ENCODE data around the gene ARHGAP22. TPM values are rescaled to one million over a fixed set of nuclear protein-coding genes. Genes with fewer than 3 reads are reported as not detected.

ARHGAP22 gene
- polyA plus RNA-seq, 5 donors: 1.3 to 3.1 (median 2.5) TPM

GRCh38 chr10:48608279-48608681, 3.4 kb upstream of the ARHGAP22 start:
- no peak for DNase-seq

- no peak for DNase-seq
These were observed 2.7 kb upstream of the ARHGAP22 start for GRCh38 chr10:48607356-48608278.

- no peak for DNase-seq
These were observed 1.9 kb upstream of the ARHGAP22 start for GRCh38 chr10:48606530-48607355.

GRCh38 chr10:48605786-48606529, 1.1 kb upstream of the ARHGAP22 start:
- DNase-seq: no peak

- no peak for DNase-seq
These were observed 558 bp downstream of the ARHGAP22 start for GRCh38 chr10:48604039-48604990.

- no peak for DNase-seq
These were observed 1.3 kb downstream of the ARHGAP22 start for GRCh38 chr10:48603421-48604038.

- DNase-seq: no peak
These were observed 2.3 kb downstream of the ARHGAP22 start for GRCh38 chr10:48602401-48603135.

- DNase-seq: no peak
These were observed 3.1 kb downstream of the ARHGAP22 start for GRCh38 chr10:48601789-48602188.

- DNase-seq: no peak
These were observed 4.0 kb downstream of the ARHGAP22 start for GRCh38 chr10:48600645-48601505.

- DNase-seq: no peak
These were observed 5.1 kb downstream of the ARHGAP22 start for GRCh38 chr10:48599830-48600134.

GRCh38 chr10:48598936-48599829, 5.7 kb downstream of the ARHGAP22 start:
- no peak for DNase-seq

- no peak for DNase-seq
These were observed 6.5 kb downstream of the ARHGAP22 start for GRCh38 chr10:48598243-48598935.

GRCh38 chr10:48595539-48595932, 9.3 kb downstream of the ARHGAP22 start:
- no peak for DNase-seq

- DNase-seq: no peak
These were observed 9.9 kb downstream of the ARHGAP22 start for GRCh38 chr10:48594803-48595538.

GRCh38 chr10:48594371-48594770, 10.5 kb downstream of the ARHGAP22 start:
- no peak for DNase-seq

- no peak for DNase-seq
These were observed 12.5 kb downstream of the ARHGAP22 start for GRCh38 chr10:48592346-48592745.

Data from right lung (tissue), 5 donors.